D341Med (cell line): Measurements from ENCODE around the gene CERK.
"Not testable (repeated sequence)": the region's sequence is repeated elsewhere in the genome, so short reads cannot be mapped to it uniquely, and the experiment has no call there.

Source experiments
- DNase-seq: peaks from one replicate; pipeline ENCODE4 v3.0.0; 2012; ENCODE audit warnings: low spot score

CERK gene

GRCh38 chr22:46648225-46648820 is 89.7 kb downstream of the CERK start:
- DNase-seq: not testable (repeated sequence)

GRCh38 chr22:46646531-46647215 is 91.4 kb downstream of the CERK start:
- no peak for DNase-seq

GRCh38 chr22:46642840-46643480 is 95.1 kb downstream of the CERK start:
- DNase-seq: not testable (repeated sequence)

GRCh38 chr22:46641811-46642266 is 96.2 kb downstream of the CERK start:
- DNase-seq: no peak

GRCh38 chr22:46640293-46641055 is 97.6 kb downstream of the CERK start:
- no peak for DNase-seq

- no peak for DNase-seq
These were observed 98.2 kb downstream of the CERK start for GRCh38 chr22:46639843-46640242.

- DNase-seq: no peak
These were observed 99.2 kb downstream of the CERK start for GRCh38 chr22:46638601-46639431.

GRCh38 chr22:46637711-46638600 is 100.1 kb downstream of the CERK start:
- DNase-seq: no peak

GRCh38 chr22:46636221-46637002 is 101.6 kb downstream of the CERK start:
- DNase-seq: no peak

GRCh38 chr22:46635756-46636155 is 102.3 kb downstream of the CERK start:
- DNase-seq: no peak

- not testable (repeated sequence) for DNase-seq
These were observed 102.9 kb downstream of the CERK start for GRCh38 chr22:46634973-46635685.
